Epithelial cell of esophagus (primary cell): ENCODE results near the gene NAALADL2.
A peak's percentile ranks its signal among the peaks of the same experiment; 100 is the strongest.

Experiments
- DNase-seq: peaks from one replicate; pipeline ENCODE4 v3.0.0; 2010; ENCODE audit warnings: low read depth
- H3K4me3 ChIP-seq: 2 replicates; pipeline ENCODE4 v1.5.1; 2011; ENCODE audit warnings: mild to moderate bottlenecking, low read length, control low read depth
- CTCF ChIP-seq: IDR thresholded peaks from 2 replicates; pipeline ENCODE4 v1.5.1; 2011; ENCODE audit warnings: low read depth, mild to moderate bottlenecking, low read length, control low read depth, inconsistent platforms; ENCODE audit not compliant: insufficient read depth; ENCODE audit errors: missing control alignments

Gene NAALADL2

GRCh38 chr3:174949523-174949922, 90.4 kb downstream of the NAALADL2 start:
- no peak overlapping the region for H3K4me3 ChIP-seq
- no peak for TF ChIP-seq CTCF
- DNase-seq = peak; percentile 66

- DNase-seq = peak; percentile 70
- H3K4me3 ChIP-seq = no peak overlapping the region
- TF ChIP-seq CTCF = no peak
These were observed 91.9 kb downstream of the NAALADL2 start for GRCh38 chr3:174951034-174951433.

- no peak overlapping the region for H3K4me3 ChIP-seq
- DNase-seq = no peak
- no peak for TF ChIP-seq CTCF
These were observed 92.4 kb downstream of the NAALADL2 start for GRCh38 chr3:174951498-174952005.

GRCh38 chr3:174953068-174953467, 93.9 kb downstream of the NAALADL2 start:
- no peak overlapping the region for H3K4me3 ChIP-seq
- no peak for DNase-seq
- no peak for TF ChIP-seq CTCF

- DNase-seq = peak; percentile 82
These were observed 96.4 kb downstream of the NAALADL2 start for GRCh38 chr3:174955513-174956016.

GRCh38 chr3:174957081-174957480, 97.9 kb downstream of the NAALADL2 start:
- no peak overlapping the region for H3K4me3 ChIP-seq
- peak; percentile 36 for DNase-seq
- TF ChIP-seq CTCF = no peak

More at GRCh38 chr3:174955513-174956016, 96.4 kb downstream of the NAALADL2 start:
- no peak for TF ChIP-seq CTCF
- H3K4me3 ChIP-seq = no peak overlapping the region

- TF ChIP-seq CTCF = no peak
- DNase-seq = peak; percentile 87
- no peak overlapping the region for H3K4me3 ChIP-seq
These were observed 98.4 kb downstream of the NAALADL2 start for GRCh38 chr3:174957551-174958001.
